Measurements from ENCODE around the gene DOCK11.

The DOCK11 gene

GRCh38 chrX:118552121-118552900, 56.7 kb downstream of the DOCK11 start:
- no peaks in the 10 kb centered on the region for H3K27me3 ChIP-seq (replicated peaks)
- no peak overlapping the region for H3K4me3 ChIP-seq (ENCODE audit: low read depth, low read length)
- no peak overlapping the region for H3K27ac ChIP-seq
- no peak for TF ChIP-seq CTCF (IDR thresholded peaks at IDR 0.05; ENCODE audit: low read depth, low read length, missing control alignments)
- no peaks in the 10 kb centered on the region for H3K36me3 ChIP-seq (replicated peaks)
- in situ Hi-C loops (cut with HindIII; ENCODE audit: low pct_ligation_motif_present, low sequenced_read_pairs): no loop called here
- peak; percentile 40 for DNase-seq

GRCh38 chrX:118553042-118553710, 57.6 kb downstream of the DOCK11 start:
- H3K27me3 ChIP-seq (replicated peaks): no peaks in the 10 kb centered on the region
- no peaks in the 10 kb centered on the region for H3K36me3 ChIP-seq (replicated peaks)
- H3K27ac ChIP-seq: no peak overlapping the region
- in situ Hi-C loops (cut with HindIII; ENCODE audit: low pct_ligation_motif_present, low sequenced_read_pairs): no loop called here
- no peak for DNase-seq
- no peak for TF ChIP-seq CTCF (IDR thresholded peaks at IDR 0.05; ENCODE audit: low read depth, low read length, missing control alignments)
- H3K4me3 ChIP-seq (ENCODE audit: low read depth, low read length): no peak overlapping the region

- Histone ChIP-seq H3K4me3 (ENCODE audit: low read depth, low read length) (no peak overlapping the region), H3K27ac (no peak overlapping the region), H3K36me3 (replicated peaks) (no peaks in the 10 kb centered on the region), H3K27me3 (replicated peaks) (no peaks in the 10 kb centered on the region)
- in situ Hi-C loops (cut with HindIII; ENCODE audit: low pct_ligation_motif_present, low sequenced_read_pairs): no loop called here
- DNase-seq: no peak
- TF ChIP-seq CTCF (IDR thresholded peaks at IDR 0.05; ENCODE audit: low read depth, low read length, missing control alignments): no peak
Measured at GRCh38 chrX:118554511-118554910, 58.9 kb downstream of the DOCK11 start.

GRCh38 chrX:118558926-118559325, 63.3 kb downstream of the DOCK11 start:
- DNase-seq: no peak
- H3K27me3 ChIP-seq (replicated peaks): no peaks in the 10 kb centered on the region
- no peaks in the 10 kb centered on the region for H3K36me3 ChIP-seq (replicated peaks)
- TF ChIP-seq CTCF (IDR thresholded peaks at IDR 0.05; ENCODE audit: low read depth, low read length, missing control alignments): no peak
- H3K4me3 ChIP-seq (ENCODE audit: low read depth, low read length): no peak overlapping the region
- in situ Hi-C loops (cut with HindIII; ENCODE audit: low pct_ligation_motif_present, low sequenced_read_pairs): no loop called here
- H3K27ac ChIP-seq: no peak overlapping the region

GRCh38 chrX:118560489-118560888, 64.9 kb downstream of the DOCK11 start:
- no peak for DNase-seq
- in situ Hi-C loops (cut with HindIII; ENCODE audit: low pct_ligation_motif_present, low sequenced_read_pairs): no loop called here
- Histone ChIP-seq H3K36me3 (replicated peaks) (no peaks in the 10 kb centered on the region), H3K27me3 (replicated peaks) (no peaks in the 10 kb centered on the region), H3K4me3 (ENCODE audit: low read depth, low read length) (no peak overlapping the region), H3K27ac (no peak overlapping the region)
- TF ChIP-seq CTCF (IDR thresholded peaks at IDR 0.05; ENCODE audit: low read depth, low read length, missing control alignments): no peak

Data from brain microvascular endothelial cell (primary cell).